SU-DHL-6 (cell line): Measurements from ENCODE around the gene RCE1.

ENCODE experiments used
- H2AFZ ChIP-seq: fragments of 200-600 bp; sonication (generic); 2 replicates; pipeline ENCODE4 v1.6.1; 2014; ENCODE audit warnings: low read depth, mild to moderate bottlenecking, moderate library complexity, mixed read lengths, antibody characterized with exemption, low read length; ENCODE audit not compliant: severe bottlenecking
- H3F3A ChIP-seq: fragments of 200-600 bp; shearing (Covaris generic); 2 replicates; pipeline ENCODE4 v1.6.0; 2016; ENCODE audit warnings: antibody characterized with exemption, mild to moderate bottlenecking; ENCODE audit not compliant: insufficient read depth
- H3K27ac ChIP-seq: fragments of 200-600 bp; sonication (generic); 2 replicates; pipeline ENCODE4 v1.5.1; 2016; ENCODE audit warnings: low read depth, mild to moderate bottlenecking, low read length, moderate library complexity, mixed read lengths
- H3K27me3 ChIP-seq: fragments of 200-600 bp; sonication (generic), shearing (Covaris generic); 2 replicates; pipeline ENCODE4 v1.6.0; 2014; ENCODE audit warnings: mild to moderate bottlenecking, low read length
- H3K36me3 ChIP-seq: fragments of 200-600 bp; sonication (generic); 2 replicates; pipeline ENCODE4 v1.6.1; 2014; ENCODE audit warnings: mild to moderate bottlenecking, low read length, mixed read lengths
- H3K4me2 ChIP-seq: fragments of 300-600, 200-600 bp; shearing (Covaris generic), sonication (generic); 2 replicates; pipeline ENCODE4 v1.6.0; 2014; ENCODE audit warnings: low read length, low read depth, mild to moderate bottlenecking; ENCODE audit not compliant: poor library complexity, severe bottlenecking
- H3K4me3 ChIP-seq: fragments of 200-600 bp; sonication (generic); 2 replicates; pipeline ENCODE4 v1.5.1; 2014; ENCODE audit warnings: antibody characterized with exemption, low read length, mild to moderate bottlenecking, mixed read lengths; ENCODE audit not compliant: insufficient read depth, poor library complexity, severe bottlenecking
- H3K79me2 ChIP-seq: fragments of 200-600 bp; sonication (generic); 2 replicates; pipeline ENCODE4 v1.6.1; 2014; ENCODE audit warnings: mild to moderate bottlenecking, low read length, moderate library complexity; ENCODE audit not compliant: insufficient read depth
- H3K9ac ChIP-seq: fragments of 200-600 bp; sonication (generic); 2 replicates; pipeline ENCODE4 v1.7.0; 2014; ENCODE audit warnings: mild to moderate bottlenecking, low read length
- H3K9me2 ChIP-seq: fragments of 200-600 bp; sonication (generic); replicated peaks from 2 replicates; pipeline ENCODE4 v1.6.1; 2014; ENCODE audit warnings: low read length; ENCODE audit not compliant: insufficient read depth
- H3K9me3 ChIP-seq: fragments of 200-600 bp; sonication (generic); 2 replicates; pipeline ENCODE4 v1.6.1; 2014; ENCODE audit warnings: low read length, mixed read lengths; ENCODE audit not compliant: insufficient read depth
- H4K20me1 ChIP-seq: fragments of 200-600 bp; sonication (generic); 2 replicates; pipeline ENCODE4 v1.6.1; 2014; ENCODE audit warnings: low read depth, mild to moderate bottlenecking, antibody characterized with exemption, low read length, moderate library complexity, mixed read lengths
- CTCF ChIP-seq: fragments of 200-600 bp; sonication (generic); IDR thresholded peaks from one replicate; pipeline ENCODE4 v1.5.1; 2017; ENCODE audit warnings: antibody characterized with exemption, mild to moderate bottlenecking, low read length, moderate library complexity; ENCODE audit not compliant: insufficient read depth, poor library complexity, severe bottlenecking
- EZH2phosphoT487 ChIP-seq: fragments of 200-600 bp; sonication (generic), shearing (Covaris generic); conservative IDR thresholded peaks from 2 replicates; pipeline ENCODE4 v1.6.1; 2018; ENCODE audit warnings: mild to moderate bottlenecking, antibody characterized with exemption, low read length, moderate library complexity, mixed read lengths

The RCE1 gene

GRCh38 chr11:66885950-66886440, 42.8 kb downstream of the RCE1 start:
- no peak overlapping the region for H3K4me3 ChIP-seq
- no peaks in the 10 kb centered on the region for H3K36me3 ChIP-seq
- no peak overlapping the region for H2AFZ ChIP-seq
- no peaks in the 10 kb centered on the region for H3K9me2 ChIP-seq
- no peaks in the 10 kb centered on the region for H3F3A ChIP-seq
- H3K27me3 ChIP-seq = no peaks in the 10 kb centered on the region
- H3K4me2 ChIP-seq = no peak overlapping the region
- no peaks in the 10 kb centered on the region for H3K79me2 ChIP-seq
- H3K9me3 ChIP-seq = no peaks in the 10 kb centered on the region
- TF ChIP-seq EZH2phosphoT487 (no peak), CTCF (no peak)
- H3K27ac ChIP-seq = no peak overlapping the region
- no peaks in the 10 kb centered on the region for H4K20me1 ChIP-seq
- H3K9ac ChIP-seq = no peak overlapping the region

GRCh38 chr11:66886671-66887221, 43.5 kb downstream of the RCE1 start:
- Histone ChIP-seq H3K9ac (no peak overlapping the region), H4K20me1 (no peaks in the 10 kb centered on the region), H2AFZ (no peak overlapping the region), H3K4me3 (no peak overlapping the region), H3K9me3 (no peaks in the 10 kb centered on the region), H3K79me2 (no peaks in the 10 kb centered on the region), H3F3A (no peaks in the 10 kb centered on the region), H3K36me3 (no peaks in the 10 kb centered on the region), H3K4me2 (no peak overlapping the region), H3K27me3 (no peaks in the 10 kb centered on the region), H3K9me2 (no peaks in the 10 kb centered on the region), H3K27ac (no peak overlapping the region)
- TF ChIP-seq CTCF (no peak), EZH2phosphoT487 (no peak)

- no peak overlapping the region for H3K4me2 ChIP-seq
- no peak overlapping the region for H3K9ac ChIP-seq
- no peaks in the 10 kb centered on the region for H3K27me3 ChIP-seq
- no peaks in the 10 kb centered on the region for H3K9me2 ChIP-seq
- H3K9me3 ChIP-seq = no peaks in the 10 kb centered on the region
- no peaks in the 10 kb centered on the region for H3F3A ChIP-seq
- H4K20me1 ChIP-seq = no peaks in the 10 kb centered on the region
- no peak overlapping the region for H2AFZ ChIP-seq
- no peaks in the 10 kb centered on the region for H3K36me3 ChIP-seq
- no peaks in the 10 kb centered on the region for H3K79me2 ChIP-seq
- TF ChIP-seq EZH2phosphoT487 = no peak
- no peak for TF ChIP-seq CTCF
- H3K4me3 ChIP-seq = no peak overlapping the region
- H3K27ac ChIP-seq = no peak overlapping the region
Observed at GRCh38 chr11:66887526-66887925, 44.3 kb downstream of the RCE1 start.
